ENCODE measurements around the gene PEX11A.

PEX11A gene

DNA sequence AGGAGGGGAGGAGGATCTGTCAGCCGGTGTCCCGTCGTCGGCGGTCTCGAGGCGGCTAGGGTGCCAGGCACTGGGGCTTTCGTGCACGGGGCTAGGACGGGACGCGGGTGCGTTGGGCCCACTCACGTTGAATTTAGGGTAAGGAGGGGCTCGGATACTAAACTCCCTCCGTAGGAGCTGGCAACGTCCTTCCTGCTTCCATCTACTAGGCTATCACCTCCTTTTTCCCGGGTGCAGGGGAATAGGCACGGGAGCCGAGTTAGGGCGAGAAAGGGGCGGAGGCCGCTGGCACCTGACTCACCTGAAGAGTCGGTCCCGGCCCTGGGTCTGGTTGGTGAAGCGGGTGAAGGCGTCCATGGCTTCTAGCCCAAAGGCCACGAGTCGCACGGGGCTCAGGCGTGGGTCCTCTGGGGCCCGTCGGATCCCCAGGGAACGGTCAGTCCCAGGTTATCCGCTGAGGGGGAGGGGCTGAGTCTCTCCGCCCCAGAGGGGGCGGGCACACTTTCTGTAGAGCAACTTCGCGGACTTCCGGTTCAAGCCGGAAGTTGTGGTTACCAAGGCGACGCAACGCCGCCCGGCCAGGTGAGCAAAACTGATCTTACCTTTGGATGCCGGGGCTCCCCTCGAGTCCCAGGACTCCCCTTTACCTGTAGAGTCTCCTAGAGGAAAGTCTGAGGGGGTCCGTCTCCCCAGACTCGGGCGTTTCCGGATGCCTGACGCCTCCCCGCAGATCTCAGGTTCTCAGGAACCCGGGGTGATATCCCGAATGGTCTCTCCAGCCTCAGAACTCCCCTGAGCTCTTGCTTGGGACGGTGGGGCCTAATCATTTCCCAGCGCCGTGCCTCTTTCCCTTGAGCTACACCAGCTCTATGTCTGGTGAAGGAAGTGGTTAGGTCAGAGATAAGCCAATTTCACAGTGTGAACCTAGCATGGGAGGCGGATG is at the start of gene PEX11A, which contains the start of gene WDR93:
TSS of gene PEX11A (minus strand) at position 479 of the 943 bp plus-strand sequence. CDS start at position 357, 122 bp downstream.
TSS of gene WDR93 (plus strand) at position 536 of the 943 bp plus-strand sequence. CDS start 10,936 bp downstream, outside the sequence.
- Histone ChIP-seq H3K36me3 (ENCODE audit: insufficient read depth, insufficient read length, low read length) (no peaks in the 10 kb centered on the region), H3K4me3 (ENCODE audit: insufficient read length, low read depth) (peak within 1 kb of the TSS; percentile 80), H3K27me3 (ENCODE audit: insufficient read depth, insufficient read length) (peaks cover 18% of the 10 kb centered on the region), H3K4me1 (ENCODE audit: insufficient read depth, insufficient read length) (no peaks in the 10 kb centered on the region), H3K9me3 (ENCODE audit: insufficient read depth, low read length) (no peaks in the 10 kb centered on the region), H3K9ac (ENCODE audit: insufficient read length, low read depth) (peak within 1 kb of the TSS; percentile 73)
- peak; percentile 64 for DNase-seq (ENCODE audit: low read depth, low spot score)
- TF ChIP-seq YY1 (IDR thresholded peaks at IDR 0.05; ENCODE audit: insufficient read depth, insufficient read length) (no peak), ZNF274 (IDR thresholded peaks at IDR 0.05; ENCODE audit: low read depth, low read length) (no peak), SUZ12 (IDR thresholded peaks at IDR 0.05; ENCODE audit: extremely low read depth, insufficient read depth, insufficient read length) (no peak)

DNA sequence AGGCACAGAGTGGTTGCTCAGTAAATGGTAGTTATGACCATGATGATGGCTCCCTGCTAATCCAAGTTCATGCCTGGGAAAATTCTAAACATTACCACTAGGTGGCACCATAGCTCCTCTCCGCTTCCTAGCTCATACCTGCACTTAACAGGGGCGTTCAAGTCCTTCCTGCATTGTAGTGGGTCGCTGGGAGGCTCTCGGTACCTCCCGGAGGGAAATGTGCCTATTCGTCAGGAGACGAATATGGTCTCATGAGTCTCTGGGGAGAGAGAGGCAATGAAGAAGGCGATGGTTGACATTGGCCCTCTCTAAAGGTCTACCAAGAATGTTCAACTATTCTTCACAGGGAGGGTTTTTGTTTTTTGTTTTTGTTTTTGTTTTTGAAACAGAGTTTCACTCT is 49.6 kb upstream of the PEX11A start:
- Histone ChIP-seq H3K9ac (ENCODE audit: insufficient read length, low read depth) (no peak overlapping the region), H3K36me3 (ENCODE audit: insufficient read depth, insufficient read length, low read length) (no peaks in the 10 kb centered on the region), H3K9me3 (ENCODE audit: insufficient read depth, low read length) (no peaks in the 10 kb centered on the region)

DNA sequence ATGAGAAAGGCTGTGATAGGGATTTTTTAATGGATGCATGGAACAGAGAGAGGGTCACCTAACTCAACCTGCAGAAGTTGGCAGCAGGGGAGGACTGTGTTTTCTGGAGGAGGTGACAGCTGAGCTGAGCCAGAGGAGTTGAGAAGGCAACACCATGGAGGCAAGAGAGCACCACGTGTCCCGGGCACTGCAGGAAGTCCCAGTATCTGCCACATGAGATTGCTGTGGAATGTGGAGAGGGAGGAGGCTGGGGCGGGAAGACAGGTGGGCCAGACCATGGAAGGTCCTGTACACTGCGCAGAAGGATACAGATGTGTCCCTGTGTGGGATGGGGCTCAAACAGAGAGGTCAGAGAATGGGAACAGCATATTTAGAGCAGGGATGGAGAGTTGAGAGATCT is 45.2 kb upstream of the PEX11A start:
- Histone ChIP-seq H3K27me3 (ENCODE audit: insufficient read depth, insufficient read length) (peaks cover 13% of the 10 kb centered on the region), H3K4me3 (ENCODE audit: insufficient read length, low read depth) (no peak overlapping the region), H3K36me3 (ENCODE audit: insufficient read depth, insufficient read length, low read length) (no peaks in the 10 kb centered on the region), H3K4me1 (ENCODE audit: insufficient read depth, insufficient read length) (no peaks in the 10 kb centered on the region), H3K9ac (ENCODE audit: insufficient read length, low read depth) (no peak overlapping the region), H3K9me3 (ENCODE audit: insufficient read depth, low read length) (no peaks in the 10 kb centered on the region)
- DNase-seq (ENCODE audit: low read depth, low spot score) = no peak
- TF ChIP-seq ZNF274 (IDR thresholded peaks at IDR 0.05; ENCODE audit: low read depth, low read length) = no peak
- no peak for TF ChIP-seq YY1 (IDR thresholded peaks at IDR 0.05; ENCODE audit: insufficient read depth, insufficient read length)
- TF ChIP-seq SUZ12 (IDR thresholded peaks at IDR 0.05; ENCODE audit: extremely low read depth, insufficient read depth, insufficient read length) = no peak

More for the DNA sequence above, 49.6 kb upstream of the PEX11A start:
- peak; percentile 75 for DNase-seq (ENCODE audit: low read depth, low spot score)
- TF ChIP-seq YY1 (IDR thresholded peaks at IDR 0.05; ENCODE audit: insufficient read depth, insufficient read length) (no peak), ZNF274 (IDR thresholded peaks at IDR 0.05; ENCODE audit: low read depth, low read length) (no peak), SUZ12 (IDR thresholded peaks at IDR 0.05; ENCODE audit: extremely low read depth, insufficient read depth, insufficient read length) (no peak)
- Histone ChIP-seq H3K4me1 (ENCODE audit: insufficient read depth, insufficient read length) (no peaks in the 10 kb centered on the region), H3K4me3 (ENCODE audit: insufficient read length, low read depth) (no peak overlapping the region), H3K27me3 (ENCODE audit: insufficient read depth, insufficient read length) (peaks cover 31% of the 10 kb centered on the region)

DNA sequence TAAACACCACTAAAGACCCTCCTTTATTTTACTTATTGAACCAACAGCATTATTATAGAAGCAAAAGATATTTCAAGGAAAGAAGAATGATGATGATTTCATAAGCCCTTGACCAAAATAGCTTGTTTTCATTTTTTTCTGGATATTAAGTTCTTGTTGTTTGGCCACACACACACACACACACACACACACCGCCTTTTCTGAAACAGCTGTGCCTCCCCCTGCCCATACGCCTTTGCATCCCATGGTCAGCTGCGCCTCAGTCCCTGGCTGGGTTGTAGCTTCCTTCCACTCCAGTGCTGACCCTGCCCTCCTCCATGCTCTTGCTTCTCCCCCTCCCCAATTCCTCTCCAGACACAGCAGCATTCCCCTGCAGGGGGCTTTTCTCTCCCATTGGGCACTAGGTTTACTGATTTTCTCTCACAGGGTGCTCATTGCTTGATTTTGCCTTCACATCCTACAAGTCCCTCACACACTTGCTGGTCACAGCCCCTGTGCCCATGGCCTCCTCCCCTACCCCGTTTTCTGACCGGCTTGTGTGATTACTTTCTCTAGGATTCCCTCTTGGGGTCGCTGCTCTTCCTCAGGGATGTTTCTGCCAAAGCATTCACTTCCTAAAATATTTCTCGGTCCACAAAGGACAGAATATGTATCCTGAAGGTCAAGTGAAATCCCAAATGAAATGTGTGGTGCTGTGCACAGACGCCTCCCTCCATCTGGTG is 42.1 kb upstream of the PEX11A start:
- no peak for TF ChIP-seq SUZ12 (IDR thresholded peaks at IDR 0.05; ENCODE audit: extremely low read depth, insufficient read depth, insufficient read length)
- DNase-seq (ENCODE audit: low read depth, low spot score) = no peak

GRCh38 chr15:89731275-89731674 is 40.7 kb upstream of the PEX11A start:
- no peaks in the 10 kb centered on the region for H3K9me3 ChIP-seq (ENCODE audit: insufficient read depth, low read length)
- no peak overlapping the region for H3K4me3 ChIP-seq (ENCODE audit: insufficient read length, low read depth)
- H3K36me3 ChIP-seq (ENCODE audit: insufficient read depth, insufficient read length, low read length) = no peaks in the 10 kb centered on the region
- TF ChIP-seq ZNF274 (IDR thresholded peaks at IDR 0.05; ENCODE audit: low read depth, low read length) = no peak
- TF ChIP-seq YY1 (IDR thresholded peaks at IDR 0.05; ENCODE audit: insufficient read depth, insufficient read length) = no peak
- no peak for TF ChIP-seq SUZ12 (IDR thresholded peaks at IDR 0.05; ENCODE audit: extremely low read depth, insufficient read depth, insufficient read length)
- H3K9ac ChIP-seq (ENCODE audit: insufficient read length, low read depth) = no peak overlapping the region
- no peak for DNase-seq (ENCODE audit: low read depth, low spot score)
- H3K27me3 ChIP-seq (ENCODE audit: insufficient read depth, insufficient read length) = peaks cover 9% of the 10 kb centered on the region
- H3K4me1 ChIP-seq (ENCODE audit: insufficient read depth, insufficient read length) = no peaks in the 10 kb centered on the region

More for the DNA sequence above, 42.1 kb upstream of the PEX11A start:
- no peak overlapping the region for H3K9ac ChIP-seq (ENCODE audit: insufficient read length, low read depth)
- no peak overlapping the region for H3K4me3 ChIP-seq (ENCODE audit: insufficient read length, low read depth)
- H3K9me3 ChIP-seq (ENCODE audit: insufficient read depth, low read length) = no peaks in the 10 kb centered on the region
- H3K36me3 ChIP-seq (ENCODE audit: insufficient read depth, insufficient read length, low read length) = no peaks in the 10 kb centered on the region
- H3K4me1 ChIP-seq (ENCODE audit: insufficient read depth, insufficient read length) = no peaks in the 10 kb centered on the region
- H3K27me3 ChIP-seq (ENCODE audit: insufficient read depth, insufficient read length) = peaks cover 13% of the 10 kb centered on the region

GRCh38 chr15:89728254-89728653 is 37.7 kb upstream of the PEX11A start:
- Histone ChIP-seq H3K4me3 (ENCODE audit: insufficient read length, low read depth) (no peak overlapping the region), H3K36me3 (ENCODE audit: insufficient read depth, insufficient read length, low read length) (no peaks in the 10 kb centered on the region)
- TF ChIP-seq ZNF274 (IDR thresholded peaks at IDR 0.05; ENCODE audit: low read depth, low read length) (no peak), YY1 (IDR thresholded peaks at IDR 0.05; ENCODE audit: insufficient read depth, insufficient read length) (no peak), SUZ12 (IDR thresholded peaks at IDR 0.05; ENCODE audit: extremely low read depth, insufficient read depth, insufficient read length) (no peak)

DNA sequence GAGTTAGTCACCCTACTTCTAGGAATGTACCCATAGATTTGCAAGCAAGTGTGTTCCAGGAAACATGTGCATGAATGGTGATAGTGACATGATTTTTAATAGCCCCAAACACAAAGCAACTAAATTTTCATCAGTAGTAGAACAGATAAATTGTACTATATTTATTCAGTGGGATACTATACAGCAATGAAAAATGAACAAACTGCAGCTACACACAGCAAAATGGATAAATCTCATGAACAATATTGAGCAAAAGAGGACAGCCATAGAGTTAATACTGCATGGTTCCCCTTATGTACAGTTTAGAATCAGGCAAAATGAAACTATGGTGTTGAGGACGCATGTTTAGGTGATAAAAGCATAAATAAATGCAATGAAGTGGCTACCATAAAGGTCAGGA is 34.5 kb upstream of the PEX11A start:
- no peaks in the 10 kb centered on the region for H3K27me3 ChIP-seq (ENCODE audit: insufficient read depth, insufficient read length)
- no peaks in the 10 kb centered on the region for H3K36me3 ChIP-seq (ENCODE audit: insufficient read depth, insufficient read length, low read length)
- no peak for DNase-seq (ENCODE audit: low read depth, low spot score)
- TF ChIP-seq ZNF274 (IDR thresholded peaks at IDR 0.05; ENCODE audit: low read depth, low read length) (no peak), YY1 (IDR thresholded peaks at IDR 0.05; ENCODE audit: insufficient read depth, insufficient read length) (no peak), SUZ12 (IDR thresholded peaks at IDR 0.05; ENCODE audit: extremely low read depth, insufficient read depth, insufficient read length) (no peak)
- H3K4me3 ChIP-seq (ENCODE audit: insufficient read length, low read depth) = no peak overlapping the region
- H3K9ac ChIP-seq (ENCODE audit: insufficient read length, low read depth) = no peak overlapping the region
- H3K4me1 ChIP-seq (ENCODE audit: insufficient read depth, insufficient read length) = no peaks in the 10 kb centered on the region
- H3K9me3 ChIP-seq (ENCODE audit: insufficient read depth, low read length) = peaks cover 9% of the 10 kb centered on the region; the same call in 1 of the 2 replicates

More at GRCh38 chr15:89728254-89728653, 37.7 kb upstream of the PEX11A start:
- DNase-seq (ENCODE audit: low read depth, low spot score) = no peak
- H3K9ac ChIP-seq (ENCODE audit: insufficient read length, low read depth) = no peak overlapping the region
- peaks cover 9% of the 10 kb centered on the region; the same call in 1 of the 2 replicates for H3K9me3 ChIP-seq (ENCODE audit: insufficient read depth, low read length)
- no peaks in the 10 kb centered on the region for H3K4me1 ChIP-seq (ENCODE audit: insufficient read depth, insufficient read length)
- peaks cover 3% of the 10 kb centered on the region for H3K27me3 ChIP-seq (ENCODE audit: insufficient read depth, insufficient read length)

Data from NT2/D1 (cell line).